Motor neuron (in vitro differentiated cells): ENCODE results near the gene C14orf180. TPM values are rescaled to one million over a fixed set of nuclear protein-coding genes. Genes with fewer than 3 reads are reported as not detected.
"Not testable (repeated sequence)": the region's sequence is repeated elsewhere in the genome, so short reads cannot be mapped to it uniquely, and the experiment has no call there.

Experiments used
- ATAC-seq, 8 experiments: fragments of 200-7000 bp; cut with Tn5 transposase; replicated peaks in 6 of 8; 2 replicates each; pipeline ENCODE4 v1.8.0; 2021; ENCODE audit warnings: mild to moderate bottlenecking in 8 of 8, moderate library complexity in 8 of 8
- H3K27ac ChIP-seq, 2 donors: fragments of 250-450 bp; sonication (Bioruptor Pico); 2 replicates each; pipeline ENCODE4 v1.9.0; 2021; ENCODE audit warnings: antibody characterized with exemption in 2 of 2, mild to moderate bottlenecking in 2 of 2, moderate library complexity in 1 of 2
- H3K4me1 ChIP-seq, 2 donors: fragments of 250-450 bp; sonication (Bioruptor Pico); replicated peaks in 1 of 2; 2 replicates each; pipeline ENCODE4 v1.6.1; 2021; ENCODE audit warnings: antibody characterized with exemption in 2 of 2, mild to moderate bottlenecking in 2 of 2, moderate library complexity in 1 of 2
- H3K4me3 ChIP-seq, 5 donors: fragments of 250-450 bp; sonication (Bioruptor Pico); 2 replicates each; pipeline ENCODE4 v1.9.0; 2021; ENCODE audit warnings: antibody characterized with exemption in 5 of 5, mild to moderate bottlenecking in 5 of 5, moderate library complexity in 4 of 5
- WGBS, 10 experiments: fragments of 450-650 bp; shearing (Covaris generic); methylation state at CpG; one replicate each; pipeline ENCODE4 v1.0.0; 2022; 5-methylcytosine and 5-hydroxymethylcytosine counted together
- in situ Hi-C, 9 experiments: fragments of 400-800 bp; cut with MboI; loops; one replicate each; pipeline ENCODE4 v1.15.0; 2021; ENCODE audit warnings: low sequenced_read_pairs in 9 of 9, low pct_unique_long_range_greater_than_20kb in 2 of 9; ENCODE audit not compliant: unreplicated experiment in 9 of 9
- total RNA-seq, 8 experiments: library from RNA; unstranded; fragments of 300-600 nt; gene quantifications; 2 replicates each; pipeline versions ENCODE4 v1.2.3 to v1.2.4, GENCODE V29; 2022

The C14orf180 gene
- total RNA-seq, 8 experiments from 2014 or later = 0.04 to 0.71 (median 0.35) TPM; not detected in 2

- Histone ChIP-seq H3K27ac (peak overlapping the region in 1 of 2 donors; percentile 40), H3K4me3 (no peak overlapping the region), H3K4me1 (peaks cover 53 to 63% of the 10 kb centered on the region in 2 donors)
- in situ Hi-C loops = no loop called here
- 0 to 10% methylated on average over 1 to 2 of the region's 11 CpGs; no CpG with 5 or more reads in 8 of the 10 experiments for WGBS, 10 experiments
- ATAC-seq = peak in 1 of 8 experiments; percentile 0
Measured at GRCh38 chr14:104578321-104578720, 1.2 kb upstream of the C14orf180 start.

- H3K4me3 ChIP-seq, in situ Hi-C loops, ATAC-seq, H3K27ac ChIP-seq: not testable (repeated sequence)
- WGBS, 10 experiments = 71 to 100% (median 87%) methylated on average over 1 to 4 of the region's 6 CpGs; no CpG with 5 or more reads in 7 of the 10 experiments
- H3K4me1 ChIP-seq = peaks cover 48 to 66% of the 10 kb centered on the region in 2 donors
Measured at GRCh38 chr14:104579939-104580338, 375 bp downstream of the C14orf180 start.

GRCh38 chr14:104580961-104581360 lies 1.4 kb downstream of the C14orf180 start:
- WGBS, 10 experiments = 75 to 80% methylated on average over 1 to 4 of the region's 9 CpGs; no CpG with 5 or more reads in 8 of the 10 experiments
- H3K4me3 ChIP-seq = no peak overlapping the region
- in situ Hi-C loops = no loop called here
- ATAC-seq = peak in 1 of 8 experiments; percentile 33
- no peak overlapping the region for H3K27ac ChIP-seq
- peaks cover 39 to 58% of the 10 kb centered on the region in 2 donors for H3K4me1 ChIP-seq

DNA sequence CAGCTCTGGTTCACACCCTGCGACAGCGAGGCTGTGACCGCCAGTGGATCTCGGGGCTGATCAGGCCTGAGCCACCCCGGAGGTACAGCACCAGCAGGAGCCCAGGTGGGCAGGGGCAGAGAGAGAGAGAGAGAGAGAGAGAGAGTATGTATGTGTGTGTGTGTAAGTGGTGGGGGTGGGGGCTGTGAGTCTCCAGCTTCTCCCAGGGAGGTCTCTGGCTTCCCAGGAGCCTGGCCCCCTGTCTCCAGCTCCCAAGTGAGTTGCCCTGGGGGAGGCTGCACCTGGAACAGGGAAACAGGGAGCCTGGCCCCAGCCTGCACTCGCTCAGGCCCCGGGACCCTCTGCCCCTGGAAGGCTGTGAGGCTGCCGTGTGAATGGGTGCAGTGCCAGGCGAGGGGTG lies 2.0 kb downstream of the C14orf180 start:
- no peak overlapping the region for H3K27ac ChIP-seq
- no peak overlapping the region for H3K4me3 ChIP-seq
- 60 to 100% methylated on average over 2 to 3 of the region's 9 CpGs; no CpG with 5 or more reads in 8 of the 10 experiments for WGBS, 10 experiments
- in situ Hi-C loops = no loop called here
- peaks cover 37 to 57% of the 10 kb centered on the region in 2 donors for H3K4me1 ChIP-seq
- no peak for ATAC-seq

DNA sequence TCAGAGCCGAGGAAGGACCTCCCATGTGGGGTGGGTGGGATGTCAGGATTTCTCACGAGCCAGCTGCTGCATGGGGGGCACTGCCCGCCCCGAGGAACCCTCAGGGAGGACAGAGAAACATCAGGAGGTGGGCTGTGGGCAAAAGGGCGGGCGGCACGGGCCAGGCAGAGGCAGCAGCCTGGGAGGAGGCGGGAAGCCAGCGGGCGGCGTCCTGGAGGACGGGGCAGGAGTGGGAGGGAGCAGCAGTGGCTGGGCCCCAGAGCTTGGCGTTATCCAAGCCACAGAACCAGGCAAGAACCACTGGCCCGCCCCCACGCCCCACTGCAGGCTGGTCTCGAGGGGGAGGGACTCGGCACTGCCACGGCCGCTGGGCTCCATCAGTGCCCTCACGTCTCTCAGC lies 2.4 kb downstream of the C14orf180 start:
- H3K4me1 ChIP-seq = peaks cover 33 to 55% of the 10 kb centered on the region in 2 donors
- no CpG with 5 or more reads among the region's 20 CpGs for WGBS, 10 experiments

DNA sequence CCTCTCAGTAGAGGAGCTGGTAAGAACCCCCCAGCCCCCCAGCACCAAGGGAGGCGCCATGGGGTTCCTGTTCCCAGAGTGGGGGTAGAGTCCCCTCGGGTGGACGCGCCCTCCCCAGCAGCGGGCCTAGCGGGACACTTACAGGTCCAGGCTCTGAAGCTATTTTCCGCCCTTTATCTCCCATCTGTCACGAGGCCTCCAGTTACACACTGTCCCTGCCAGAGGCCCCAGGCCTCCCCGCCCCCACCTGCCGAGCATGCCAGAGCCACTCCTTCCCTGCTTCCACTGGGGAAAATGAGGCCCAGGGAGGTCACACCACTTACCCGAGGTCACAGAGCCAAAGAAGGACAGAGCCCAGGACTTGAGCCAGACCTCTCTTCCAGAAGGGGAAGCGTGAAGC lies 3.1 kb downstream of the C14orf180 start:
- in situ Hi-C loops = no loop called here
- H3K4me1 ChIP-seq = peaks cover 33 to 54% of the 10 kb centered on the region in 2 donors
- H3K27ac ChIP-seq = no peak overlapping the region
- ATAC-seq = peak in 4 of 8 experiments; percentile 7 to 62 (median 40)
- no peak overlapping the region for H3K4me3 ChIP-seq
- no CpG with 5 or more reads among the region's 12 CpGs for WGBS, 10 experiments

More for the DNA sequence above, 2.4 kb downstream of the C14orf180 start:
- Histone ChIP-seq H3K4me3 (no peak overlapping the region), H3K27ac (no peak overlapping the region)
- peak in 1 of 8 experiments; percentile 11 for ATAC-seq
- in situ Hi-C loops = no loop called here

GRCh38 chr14:104583424-104584306 lies 4.1 kb downstream of the C14orf180 start:
- Histone ChIP-seq H3K4me3 (no peak overlapping the region), H3K27ac (no peak overlapping the region), H3K4me1 (peaks cover 30 to 47% of the 10 kb centered on the region in 2 donors)
- no peak for ATAC-seq
- 20 to 100% (median 80%) methylated on average over 1 to 9 of the region's 27 CpGs; no CpG with 5 or more reads in 1 of the 10 experiments for WGBS, 10 experiments
- in situ Hi-C loops = no loop called here

- ATAC-seq = no peak
- peaks cover 30 to 46% of the 10 kb centered on the region in 2 donors for H3K4me1 ChIP-seq
- 33 to 100% methylated on average over 1 to 3 of the region's 10 CpGs; no CpG with 5 or more reads in 8 of the 10 experiments for WGBS, 10 experiments
- no peak overlapping the region for H3K4me3 ChIP-seq
- in situ Hi-C loops = no loop called here
- no peak overlapping the region for H3K27ac ChIP-seq
Measured at GRCh38 chr14:104584557-104584956, 5.0 kb downstream of the C14orf180 start.

- ATAC-seq = peak in 2 of 8 experiments; percentile 18 to 19
- H3K4me1 ChIP-seq = peaks cover 30 to 46% of the 10 kb centered on the region in 2 donors
- H3K27ac ChIP-seq = no peak overlapping the region
- in situ Hi-C loops = no loop called here
- no peak overlapping the region for H3K4me3 ChIP-seq
- 20 to 93% (median 79%) methylated on average over 1 to 15 of the region's 24 CpGs for WGBS, 10 experiments
Measured at GRCh38 chr14:104585966-104586697, 6.6 kb downstream of the C14orf180 start.

DNA sequence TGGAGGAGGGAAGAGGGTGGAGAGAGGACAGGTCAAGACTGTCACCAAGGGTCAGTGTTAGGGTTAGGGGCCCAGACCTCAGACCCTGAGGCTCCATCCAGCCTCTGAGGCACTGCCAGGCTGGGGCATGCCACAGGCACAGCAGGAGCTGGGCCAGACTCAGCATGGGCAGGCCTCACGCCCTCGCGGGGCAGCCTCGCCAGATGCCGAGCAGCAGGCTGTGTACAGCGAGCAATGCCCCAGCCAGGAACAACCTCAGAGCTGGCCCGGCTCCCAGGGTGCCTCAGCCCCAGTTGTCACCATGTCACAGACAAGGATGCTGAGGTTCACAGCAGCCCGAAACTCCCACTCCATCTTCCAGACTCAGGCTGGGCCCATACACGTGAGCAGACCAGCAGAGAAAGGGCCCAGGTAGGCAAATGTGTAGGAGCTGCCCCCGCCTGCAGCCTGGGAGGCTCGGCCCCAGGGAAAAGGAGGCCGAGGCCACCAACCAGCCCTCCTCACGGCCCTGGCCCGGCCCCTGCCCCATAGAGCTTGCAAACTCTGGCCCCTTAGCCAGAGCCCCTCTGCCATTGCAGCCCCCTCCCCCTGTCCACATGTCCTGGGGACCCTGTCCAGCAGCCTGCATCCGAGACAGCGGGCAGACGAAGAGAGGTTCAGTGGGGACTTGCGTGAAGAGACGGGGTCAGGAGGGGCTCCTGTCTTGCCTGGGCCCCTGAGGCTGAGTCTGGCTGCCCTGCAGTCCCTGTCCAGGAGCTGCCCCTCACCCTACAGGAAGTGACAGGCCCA lies 7.5 kb downstream of the C14orf180 start:
- 90 to 100% methylated on average over 2 to 4 of the region's 19 CpGs; no CpG with 5 or more reads in 8 of the 10 experiments for WGBS, 10 experiments
- Histone ChIP-seq H3K4me3 (no peak overlapping the region), H3K4me1 (peaks cover 30 to 43% of the 10 kb centered on the region in 2 donors), H3K27ac (no peak overlapping the region)
- in situ Hi-C loops = no loop called here
- ATAC-seq = peak in 1 of 8 experiments; percentile 4

DNA sequence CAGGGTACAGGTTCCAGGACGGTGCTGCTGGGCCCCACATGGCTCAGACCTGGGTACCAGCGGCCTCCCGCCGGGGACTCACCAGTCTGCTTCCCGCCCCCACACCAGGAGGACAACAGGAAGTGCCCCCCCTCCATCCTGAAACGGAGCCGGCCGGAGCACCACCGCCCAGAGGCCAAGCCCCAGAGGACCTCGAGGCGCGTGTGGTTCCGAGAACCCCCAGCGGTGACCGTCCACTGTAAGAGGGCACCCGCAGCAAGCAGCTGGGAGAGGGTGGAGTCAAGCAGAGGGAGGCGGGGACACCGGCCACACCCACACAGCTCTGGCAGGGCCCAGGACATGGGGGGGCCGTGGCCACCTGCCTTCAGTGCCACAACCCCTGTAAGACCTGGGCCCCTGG lies 8.1 kb downstream of the C14orf180 start:
- WGBS, 10 experiments = 80% methylated on average over 1 of the region's 19 CpGs; no CpG with 5 or more reads in 9 of the 10 experiments
- in situ Hi-C loops = no loop called here
- H3K4me3 ChIP-seq = no peak overlapping the region
- ATAC-seq = peak in 6 of 8 experiments; percentile 27 to 65 (median 53)
- H3K27ac ChIP-seq = no peak overlapping the region
- H3K4me1 ChIP-seq = peaks cover 26 to 37% of the 10 kb centered on the region in 2 donors

GRCh38 chr14:104588066-104588857 lies 8.7 kb downstream of the C14orf180 start:
- H3K4me3 ChIP-seq = no peak overlapping the region
- in situ Hi-C loops = no loop called here
- H3K27ac ChIP-seq = no peak overlapping the region
- peaks cover 22 to 30% of the 10 kb centered on the region in 2 donors for H3K4me1 ChIP-seq
- no peak for ATAC-seq
- 91% methylated on average over 9 to 17 of the region's 38 CpGs; no CpG with 5 or more reads in 8 of the 10 experiments for WGBS, 10 experiments
